HepG2 (cell line): ENCODE results near the gene NT5C1B. TPM values are rescaled to one million over a fixed set of nuclear protein-coding genes. Genes with fewer than 3 reads are reported as not detected.

Source experiments
- ATAC-seq: fragments of 200-7000 bp; cut with Tn5 transposase; 3 replicates; pipeline ENCODE4 v1.9.1; 2020; ENCODE audit warnings: mild to moderate bottlenecking, moderate library complexity
- BruUV-seq: library from RNA; stranded (reverse); fragments of 400-500 nt; replicated peaks from 2 replicates; lab custom pipeline; 2021; lab: Mats Ljungman, UMichigan
- CTCF ChIA-PET: fragments of 300-600 bp; formaldehyde crosslinking; extraction: SDS; loops from one replicate; lab custom pipeline; 2021; ENCODE audit warnings: low total read pairs, inconsistent platforms, low intra/inter-chr PET ratio; lab: Yijun Ruan, JAX
- POLR2A ChIA-PET: fragments of 350-600 bp; sonication (Branson Sonifier 250); formaldehyde crosslinking; loops from one replicate; lab custom pipeline; 2020; ENCODE audit warnings: antibody characterized with exemption, inconsistent platforms; lab: Yijun Ruan, JAX
- DNase-seq: peaks from one replicate; pipeline ENCODE4 v3.0.0-alpha.2; 2015; ENCODE audit warnings: low spot score
- FAIRE-seq: peaks from 3 replicates; lab custom pipeline; 2011; peaks lifted over from hg19 to GRCh38; lab: Jason Lieb, UNC
- H2AFZ ChIP-seq: one replicate; pipeline ENCODE4 v1.6.1; 2011; ENCODE audit warnings: low read length, inconsistent platforms
- H3K27ac ChIP-seq: fragments of 300-600 bp; 3 replicates; pipeline ENCODE4 v1.8.0; 2011; ENCODE audit warnings: mixed run types, mild to moderate bottlenecking, mixed read lengths, low read length, inconsistent platforms; ENCODE audit not compliant: insufficient read depth; ENCODE audit errors: extremely low read length
- H3K27me3 ChIP-seq, 2 experiments: fragments of 200-600 bp in 1 of 2; 2 replicates in 1 of 2; 3 replicates in 1 of 2; pipeline versions ENCODE4 v1.6.0 to v1.8.0; 2011; ENCODE audit warnings: low read length in 2 of 2, mild to moderate bottlenecking in 2 of 2, moderate library complexity in 2 of 2, inconsistent platforms in 1 of 2; ENCODE audit not compliant: insufficient read depth in 2 of 2, control insufficient read depth in 1 of 2
- H3K36me3 ChIP-seq, 2 experiments: fragments of 200-600 bp in 1 of 2; replicated peaks in 1 of 2; 2 replicates in 1 of 2; 3 replicates in 1 of 2; pipeline versions ENCODE4 v1.5.1 to v1.8.0; 2011; ENCODE audit warnings: low read length in 2 of 2, inconsistent platforms in 1 of 2; ENCODE audit not compliant: insufficient read depth in 2 of 2, control insufficient read depth in 1 of 2
- H3K4me1 ChIP-seq: 2 replicates; pipeline ENCODE4 v1.5.1; 2012; ENCODE audit warnings: low read length, inconsistent platforms; ENCODE audit not compliant: insufficient read depth
- H3K4me2 ChIP-seq: 2 replicates; pipeline ENCODE4 v1.6.0; 2011; ENCODE audit warnings: low read depth, low read length, inconsistent platforms
- H3K4me3 ChIP-seq, 3 experiments: fragments of 200-600 bp in 1 of 3; sonication (generic), shearing (Covaris generic) in 1 of 3; replicated peaks in 1 of 3; 2 replicates each; pipeline ENCODE4 v1.5.1; 2011 to 2016; ENCODE audit warnings: low read length in 3 of 3, inconsistent platforms in 2 of 3, low read depth in 2 of 3, mild to moderate bottlenecking in 2 of 3, control low read depth in 1 of 3, mixed read lengths in 1 of 3; ENCODE audit not compliant: insufficient read depth in 1 of 3
- H3K79me2 ChIP-seq: one replicate; pipeline ENCODE4 v1.6.1; 2011; ENCODE audit warnings: low read length, inconsistent platforms; ENCODE audit not compliant: insufficient read depth
- H3K9ac ChIP-seq: 2 replicates; pipeline ENCODE4 v1.6.0; 2011; ENCODE audit warnings: mild to moderate bottlenecking, low read depth, low read length, inconsistent platforms; ENCODE audit not compliant: insufficient read depth
- H3K9me3 ChIP-seq: 2 replicates; pipeline ENCODE4 v1.5.1; 2012; ENCODE audit warnings: mild to moderate bottlenecking, low read length
- H4K20me1 ChIP-seq: 2 replicates; pipeline ENCODE4 v1.6.0; 2011; ENCODE audit warnings: inconsistent platforms, mild to moderate bottlenecking, low read length, moderate library complexity; ENCODE audit not compliant: insufficient read depth
- AHDC1 ChIP-seq: sonication (generic); formaldehyde crosslinking; IDR thresholded peaks from 2 replicates; pipeline ENCODE4 v1.5.1; 2020; ENCODE audit warnings: mild to moderate bottlenecking, missing genetic modification reagents, borderline replicate concordance
- IRF9 ChIP-seq: sonication (generic); formaldehyde crosslinking; IDR thresholded peaks from 2 replicates; pipeline ENCODE4 v1.8.0; 2022; ENCODE audit warnings: missing genetic modification reagents, mild to moderate bottlenecking, borderline replicate concordance
- ISL2 ChIP-seq: sonication (generic); formaldehyde crosslinking; IDR thresholded peaks from 2 replicates; pipeline ENCODE4 v1.5.0; 2020; ENCODE audit warnings: missing genetic modification reagents
- LBX2 ChIP-seq: sonication (generic); formaldehyde crosslinking; IDR thresholded peaks from 2 replicates; pipeline ENCODE4 v1.5.0; 2020; ENCODE audit warnings: missing genetic modification reagents, mild to moderate bottlenecking, borderline replicate concordance
- RAD21 ChIP-seq: fragments of 450-650 bp; formaldehyde crosslinking; IDR thresholded peaks from 2 replicates; pipeline ENCODE4 v1.5.0; 2020; ENCODE audit warnings: mild to moderate bottlenecking
- SIX4 ChIP-seq: sonication (generic); formaldehyde crosslinking; IDR thresholded peaks from 2 replicates; pipeline ENCODE4 v1.4.0; 2020; ENCODE audit warnings: missing genetic modification reagents
- SMARCE1 ChIP-seq: fragments of 450-650 bp; IDR thresholded peaks from 2 replicates; pipeline ENCODE4 v1.6.1; 2017; ENCODE audit warnings: borderline replicate concordance
- ZBTB46 ChIP-seq: sonication (generic); formaldehyde crosslinking; IDR thresholded peaks from 2 replicates; pipeline ENCODE4 v1.4.0; 2020; ENCODE audit warnings: mild to moderate bottlenecking, missing genetic modification reagents, borderline replicate concordance
- ZNF10 ChIP-seq: sonication (generic); formaldehyde crosslinking; IDR thresholded peaks from 2 replicates; pipeline ENCODE4 v1.4.0; 2020; ENCODE audit warnings: mild to moderate bottlenecking, low read depth, missing genetic modification reagents, borderline replicate concordance
- ZNF329 ChIP-seq: sonication (generic); formaldehyde crosslinking; IDR thresholded peaks from 2 replicates; pipeline ENCODE4 v1.9.0; 2021; ENCODE audit warnings: low read depth, mild to moderate bottlenecking, missing genetic modification reagents
- ZNF337 ChIP-seq: sonication (generic); formaldehyde crosslinking; IDR thresholded peaks from 2 replicates; pipeline ENCODE4 v1.5.1; 2020; ENCODE audit warnings: missing genetic modification reagents, low read depth, mild to moderate bottlenecking, borderline replicate concordance
- ZNF432 ChIP-seq: sonication (generic); formaldehyde crosslinking; IDR thresholded peaks from 2 replicates; pipeline ENCODE4 v1.5.0; 2020; ENCODE audit warnings: missing genetic modification reagents, mild to moderate bottlenecking, borderline replicate concordance
- ZNF451 ChIP-seq: sonication (generic); formaldehyde crosslinking; IDR thresholded peaks from 2 replicates; pipeline ENCODE4 v1.5.0; 2020; ENCODE audit warnings: mild to moderate bottlenecking, missing genetic modification reagents
- ZNF619 ChIP-seq: sonication (generic); formaldehyde crosslinking; IDR thresholded peaks from 2 replicates; pipeline ENCODE4 v1.4.0; 2020; ENCODE audit warnings: mild to moderate bottlenecking, missing genetic modification reagents
- WGBS: methylation state at CpG from one replicate; pipeline ENCODE4 v1.1.6; 2017; ENCODE audit warnings: low lambda C conversion rate; 5-methylcytosine and 5-hydroxymethylcytosine counted together
- in situ Hi-C: cut with HindIII; loops from 2 replicates; pipeline ENCODE4 v1.10.0; 2017; ENCODE audit warnings: low pct_unique_long_range_greater_than_20kb; ENCODE audit not compliant: extremely low pct_ligation_motif_present
- intact Hi-C: fragments of 100-400 bp; cut with micrococcal nuclease; formaldehyde crosslinking; loops from one replicate; pipeline ENCODE4 v1.10.0; 2022; ENCODE audit not compliant: unreplicated experiment
- polyA plus RNA-seq, 8 experiments: library from polyadenylated mRNA; depleted of rRNA in 3 of 8; stranded (reverse) in 7 of 8; unstranded in 1 of 8; fragments of >200 nt; fragmentation: Illumina TruSeq in 4 of 8; extraction: Trizol in 4 of 8; gene quantifications; 2 replicates each; pipeline versions ENCODE4 v1.2.1 to v1.2.3, GENCODE V29; 2011 to 2016; ENCODE audit warnings: low read depth in 4 of 8, missing spikeins in 1 of 8, mixed read lengths in 1 of 8; ENCODE audit not compliant: insufficient read depth in 1 of 8
- total RNA-seq, 5 experiments: library from RNA; depleted of rRNA; stranded (reverse); fragments of >200 nt; fragmentation: Illumina TruSeq; extraction: Trizol; gene quantifications; 2 replicates each; pipeline ENCODE4 v1.2.3, GENCODE V29; 2016; ENCODE audit warnings: low read depth in 1 of 5

NT5C1B gene
- total and polyA plus RNA-seq, 2 of the 13 experiments (the other 11 are each of a cell fraction or from before 2014, with no cell fraction given), result not detected

- peak; percentile 56; the same call in 1 of the 2 replicates for TF ChIP-seq AHDC1
- peak; percentile 23; the same call in 1 of the 2 replicates for TF ChIP-seq ISL2 (CRISPR knock-in tag)
Measured at GRCh38 chr2:18546567-18546966, 42.8 kb downstream of the NT5C1B start (continued).

GRCh38 chr2:18545384-18545783, 44.0 kb downstream of the NT5C1B start:
- H3K4me2 ChIP-seq, result no peak overlapping the region
- in situ Hi-C loops, result no loop called here
- FAIRE-seq, result no peak
- TF ChIP-seq SIX4 (CRISPR knock-in tag), result no peak
- TF ChIP-seq ZNF329, result no peak
- no peak for TF ChIP-seq ZNF432 (CRISPR knock-in tag)
- no peak for TF ChIP-seq ZNF619 (CRISPR knock-in tag)
- no peak for TF ChIP-seq ZNF451 (CRISPR knock-in tag)
- no peak for TF ChIP-seq RAD21 (CRISPR knock-in tag)
- TF ChIP-seq LBX2 (CRISPR knock-in tag), result no peak
- no peak for TF ChIP-seq SMARCE1
- no peak for TF ChIP-seq IRF9 (CRISPR knock-in tag)
- TF ChIP-seq ZNF10, result no peak
- no peak for TF ChIP-seq ZBTB46 (CRISPR knock-in tag)
- no peak for TF ChIP-seq ZNF337 (CRISPR knock-in tag)
- TF ChIP-seq, all 625 proteins: peak for 0
- H2AFZ ChIP-seq, result no peak overlapping the region
- no peak overlapping the region for H3K27ac ChIP-seq
- no peak overlapping the region for H3K9ac ChIP-seq
- no peaks in the 10 kb centered on the region for H3K9me3 ChIP-seq
- no peaks in the 10 kb centered on the region for H3K27me3 ChIP-seq
- H3K36me3 ChIP-seq, result no peaks in the 10 kb centered on the region
- H3K79me2 ChIP-seq, result no peaks in the 10 kb centered on the region
- no peaks in the 10 kb centered on the region for H4K20me1 ChIP-seq
- intact Hi-C loops, result no loop called here
- CTCF ChIA-PET, result no interaction called here
- H3K4me3 ChIP-seq, result no peak overlapping the region
- WGBS, result 22% methylated on average over 4 of the region's 4 CpGs
- DNase-seq (no peak), ATAC-seq (no peak)
- H3K4me1 ChIP-seq, result peaks cover 11% of the 10 kb centered on the region; the same call in 1 of the 2 replicates
- POLR2A ChIA-PET, result no interaction called here
- BruUV-seq, result no TSS peak
